GM12878 (cell line): ENCODE results near the gene TULP4. TPM values are rescaled to one million over a fixed set of nuclear protein-coding genes. Genes with fewer than 3 reads are reported as not detected.

ENCODE experiments used
- ATAC-seq: fragments of 200-7000 bp; cut with Tn5 transposase; 3 replicates; pipeline ENCODE4 v1.9.1; 2020; ENCODE audit warnings: mild to moderate bottlenecking, moderate library complexity
- BruUV-seq: library from RNA; stranded (reverse); fragments of 400-500 nt; replicated peaks from 2 replicates; lab custom pipeline; 2021; lab: Mats Ljungman, UMichigan
- CTCF ChIA-PET: fragments of 300-600 bp; sonication (Branson Sonifier 250); formaldehyde crosslinking; extraction: SDS; loops from one replicate; lab custom pipeline; 2021; ENCODE audit warnings: inconsistent platforms; lab: Yijun Ruan, JAX
- POLR2A ChIA-PET: fragments of 350-600 bp; formaldehyde crosslinking; extraction: SDS; loops from one replicate; lab custom pipeline; 2021; ENCODE audit warnings: inconsistent platforms; lab: Charles Lee
- RAD21 ChIA-PET: fragments of 300-600 bp; sonication (Branson Sonifier 250); formaldehyde crosslinking; loops from one replicate; lab custom pipeline; 2023; ENCODE audit warnings: antibody characterized with exemption; ENCODE audit not compliant: unreplicated experiment; lab: Charles Lee
- SMC1A ChIA-PET: fragments of 300-600 bp; sonication (Branson Sonifier 250); formaldehyde crosslinking; loops from one replicate; lab custom pipeline; 2023; ENCODE audit not compliant: unreplicated experiment, uncharacterized antibody; lab: Charles Lee
- DNase-seq: peaks from one replicate; pipeline ENCODE4 v3.0.0-alpha.2; 2011; ENCODE audit warnings: low read depth, low spot score
- FAIRE-seq: peaks from 3 replicates; lab custom pipeline; 2011; peaks lifted over from hg19 to GRCh38; lab: Jason Lieb, UNC
- H2AFZ ChIP-seq: 2 replicates; pipeline ENCODE4 v1.6.0; 2011; ENCODE audit warnings: low read depth, low read length, control low read depth; ENCODE audit not compliant: control insufficient read depth
- H3K27ac ChIP-seq: 2 replicates; pipeline ENCODE4 v1.5.1; 2011; ENCODE audit warnings: control low read depth; ENCODE audit not compliant: control insufficient read depth, insufficient read depth
- H3K27me3 ChIP-seq, 2 experiments: replicated peaks in 1 of 2; 2 replicates each; pipeline versions ENCODE4 v1.6.0 to v1.6.1; 2011; ENCODE audit warnings: low read length in 1 of 2; ENCODE audit not compliant: control insufficient read depth in 2 of 2, insufficient read depth in 2 of 2
- H3K36me3 ChIP-seq, 2 experiments: 2 replicates each; pipeline ENCODE4 v1.5.1; 2011; ENCODE audit warnings: low read length in 1 of 2; ENCODE audit not compliant: control insufficient read depth in 2 of 2, insufficient read depth in 2 of 2
- H3K4me1 ChIP-seq: 2 replicates; pipeline ENCODE4 v1.6.1; 2011; ENCODE audit warnings: mild to moderate bottlenecking, low read length, moderate library complexity, mixed read lengths; ENCODE audit not compliant: control insufficient read depth, insufficient read depth
- H3K4me2 ChIP-seq: 2 replicates; pipeline ENCODE4 v1.6.0; 2011; ENCODE audit warnings: control low read depth; ENCODE audit not compliant: control insufficient read depth, insufficient read depth
- H3K4me3 ChIP-seq: fragments of 200-600 bp; sonication (generic); 2 replicates; pipeline ENCODE4 v1.5.1; 2016
- H3K79me2 ChIP-seq: 2 replicates; pipeline ENCODE4 v1.6.0; 2011; ENCODE audit warnings: low read length; ENCODE audit not compliant: control insufficient read depth, insufficient read depth
- H3K9ac ChIP-seq: 2 replicates; pipeline ENCODE4 v1.8.0; 2011; ENCODE audit warnings: low read length, control low read depth, mixed read lengths; ENCODE audit not compliant: control insufficient read depth, insufficient read depth
- H3K9me3 ChIP-seq: replicated peaks from 3 replicates; pipeline ENCODE4 v1.5.1; 2011; ENCODE audit warnings: mild to moderate bottlenecking, low read length; ENCODE audit not compliant: control insufficient read depth, insufficient read depth
- H4K20me1 ChIP-seq: 2 replicates; pipeline ENCODE4 v1.6.0; 2011; ENCODE audit not compliant: control insufficient read depth, insufficient read depth
- CEBPB ChIP-seq, 2 experiments: fragments of 150-350 bp in 1 of 2; IDR thresholded peaks; 2 replicates each; pipeline ENCODE4 v1.6.1; 2012 to 2014; ENCODE audit warnings: low read depth in 2 of 2, low read length in 2 of 2, borderline replicate concordance in 1 of 2, inconsistent platforms in 1 of 2
- JUNB ChIP-seq: IDR thresholded peaks from 2 replicates; pipeline ENCODE4 v1.6.1; 2016; ENCODE audit warnings: antibody characterized with exemption, mild to moderate bottlenecking
- JUND ChIP-seq: IDR thresholded peaks from 2 replicates; pipeline ENCODE4 v1.6.1; 2012; ENCODE audit warnings: low read depth, mild to moderate bottlenecking, low read length, improper control_type of control experiment, moderate library complexity
- MYB ChIP-seq: fragments of 150-350 bp; IDR thresholded peaks from 2 replicates; pipeline ENCODE4 v1.6.1; 2014; ENCODE audit warnings: mild to moderate bottlenecking, low read depth, low read length, borderline replicate concordance
- NFIC ChIP-seq: IDR thresholded peaks from 2 replicates; pipeline ENCODE4 v1.6.1; 2012; ENCODE audit warnings: low read depth, mild to moderate bottlenecking, inconsistent platforms, low read length, moderate library complexity
- NR2F1 ChIP-seq: fragments of 450-650 bp; conservative IDR thresholded peaks from 2 replicates; pipeline ENCODE4 v1.6.1; 2017; ENCODE audit warnings: mild to moderate bottlenecking
- PAX8 ChIP-seq: fragments of 450-650 bp; IDR thresholded peaks from 2 replicates; pipeline ENCODE4 v1.6.1; 2017; ENCODE audit warnings: mild to moderate bottlenecking, moderate library complexity
- RBBP5 ChIP-seq: fragments of 200-600 bp; sonication (generic); conservative IDR thresholded peaks from 2 replicates; pipeline ENCODE4 v1.6.1; 2016
- RFX5 ChIP-seq: IDR thresholded peaks from 2 replicates; pipeline ENCODE4 v1.6.1; 2011; ENCODE audit warnings: low read depth, low read length, improper control_type of control experiment
- SMARCA5 ChIP-seq: fragments of 450-650 bp; IDR thresholded peaks from 2 replicates; pipeline ENCODE4 v1.6.1; 2017; ENCODE audit warnings: mild to moderate bottlenecking
- SMC3 ChIP-seq: IDR thresholded peaks from 2 replicates; pipeline ENCODE4 v1.6.1; 2011; ENCODE audit warnings: low read length, improper control_type of control experiment, borderline replicate concordance
- WGBS: methylation state at CpG from one replicate; pipeline ENCODE4 v1.1.6; 2016; ENCODE audit warnings: low lambda C conversion rate; ENCODE audit not compliant: insufficient replicate concordance, insufficient coverage; ENCODE audit errors: missing lambda C conversion rate; 5-methylcytosine and 5-hydroxymethylcytosine counted together
- in situ Hi-C: fragments of 300-500 bp; cut with MboI; formaldehyde crosslinking; loops from 9 replicates; pipeline ENCODE4 v1.14.3; 2018; ENCODE audit warnings: mixed read lengths
- intact Hi-C: fragments of 100-400 bp; cut with micrococcal nuclease; formaldehyde crosslinking; loops from one replicate; pipeline ENCODE4 v1.14.2; 2022; ENCODE audit not compliant: unreplicated experiment
- polyA plus RNA-seq, 11 experiments: library from polyadenylated mRNA; depleted of rRNA in 4 of 11; unstranded in 6 of 11; stranded (reverse) in 5 of 11; fragments of >200 nt; fragmentation: Nextera tagmentation in 4 of 11; fragmentation: Illumina TruSeq in 1 of 11; extraction: Ambion mirVana in 4 of 11; extraction: Trizol in 1 of 11; gene quantifications; 1 replicate in 1 of 11; 2 replicates in 10 of 11; pipeline versions ENCODE4 v1.2.1 to v1.2.3, GENCODE V29; 2011 to 2016; ENCODE audit warnings: inconsistent platforms in 2 of 11, missing spikeins in 2 of 11, low read depth in 1 of 11
- total RNA-seq, 4 experiments: library from RNA; depleted of rRNA in 3 of 4; stranded (reverse); fragments of >200 nt in 3 of 4; fragmentation: Illumina TruSeq in 1 of 4; extraction: Trizol in 1 of 4; gene quantifications; 2 replicates each; pipeline versions ENCODE4 v1.2.1 to v1.2.3, GENCODE V29; 2013 to 2021
- TF ChIP-seq, protein P1 (sequence below): IDR thresholded peaks from 2 replicates; pipeline ENCODE4 v1.6.1; 2012; ENCODE audit warnings: low read length, inconsistent platforms
- TF ChIP-seq, protein P2 (sequence below): fragments of 450-650 bp; formaldehyde crosslinking; IDR thresholded peaks from 2 replicates; pipeline ENCODE4 v1.5.0; 2022; ENCODE audit warnings: mild to moderate bottlenecking, missing genetic modification characterization
- TF ChIP-seq, protein P3 (sequence below): fragments of 450-650 bp; IDR thresholded peaks from 2 replicates; pipeline ENCODE4 v1.6.1; 2017; ENCODE audit warnings: antibody characterized with exemption, mild to moderate bottlenecking, moderate library complexity
- TF ChIP-seq, protein P4 (sequence below): fragments of 450-650 bp; IDR thresholded peaks from 2 replicates; pipeline ENCODE4 v1.6.1; 2017; ENCODE audit warnings: low read depth, mild to moderate bottlenecking, moderate library complexity

Gene TULP4
- total and polyA plus RNA-seq, 10 of the 15 experiments (the other 5 are each of a cell fraction or from before 2014, with no cell fraction given): 0.73 to 31.8 (median 14.0) TPM

DNA sequence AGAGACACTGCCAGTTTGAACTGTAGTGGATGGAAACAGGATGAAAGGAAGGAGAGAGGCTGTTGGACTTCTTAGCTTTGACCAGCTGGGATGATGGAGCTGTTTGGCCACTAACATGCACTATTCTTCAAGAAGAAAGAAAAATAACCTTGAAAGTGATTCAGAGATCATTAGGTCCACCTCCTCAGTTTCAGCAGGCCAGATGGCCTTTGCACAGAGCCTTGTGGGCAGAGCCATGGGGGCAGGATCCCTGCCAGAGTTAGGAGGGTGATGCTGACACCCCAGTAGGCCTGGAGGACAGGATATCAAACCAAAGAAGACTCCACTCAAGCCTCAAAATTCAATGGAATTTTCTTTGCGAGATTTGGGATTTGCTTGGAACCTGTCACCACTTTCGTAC is 173.2 kb downstream of the TULP4 start:
- no peak overlapping the region for H3K9ac ChIP-seq
- H3K4me2 ChIP-seq: no peak overlapping the region
- no peak overlapping the region for H2AFZ ChIP-seq
- no TSS peak for BruUV-seq
- intact Hi-C loops (no loop called here), in situ Hi-C loops (no loop called here)
- SMC1A ChIA-PET: no interaction called here
- RAD21 ChIA-PET: no interaction called here
- no peaks in the 10 kb centered on the region for H3K79me2 ChIP-seq
- ATAC-seq (no peak), FAIRE-seq (no peak), DNase-seq (no peak)
- POLR2A ChIA-PET: no interaction called here
- H3K27ac ChIP-seq: no peak overlapping the region
- no peak overlapping the region for H3K4me3 ChIP-seq
- 92% methylated on average over 2 of the region's 2 CpGs for WGBS
- H4K20me1 ChIP-seq: no peaks in the 10 kb centered on the region
- no peaks in the 10 kb centered on the region for H3K9me3 ChIP-seq
- CTCF ChIA-PET: no interaction called here
- no peaks in the 10 kb centered on the region for H3K27me3 ChIP-seq
- peaks cover 9 to 11% of the 10 kb centered on the region in 2 experiments; a peak in 3 of 4 replicates for H3K36me3 ChIP-seq
- no peaks in the 10 kb centered on the region for H3K4me1 ChIP-seq
- TF ChIP-seq NR2F1: no peak
- TF ChIP-seq, protein P1, sequence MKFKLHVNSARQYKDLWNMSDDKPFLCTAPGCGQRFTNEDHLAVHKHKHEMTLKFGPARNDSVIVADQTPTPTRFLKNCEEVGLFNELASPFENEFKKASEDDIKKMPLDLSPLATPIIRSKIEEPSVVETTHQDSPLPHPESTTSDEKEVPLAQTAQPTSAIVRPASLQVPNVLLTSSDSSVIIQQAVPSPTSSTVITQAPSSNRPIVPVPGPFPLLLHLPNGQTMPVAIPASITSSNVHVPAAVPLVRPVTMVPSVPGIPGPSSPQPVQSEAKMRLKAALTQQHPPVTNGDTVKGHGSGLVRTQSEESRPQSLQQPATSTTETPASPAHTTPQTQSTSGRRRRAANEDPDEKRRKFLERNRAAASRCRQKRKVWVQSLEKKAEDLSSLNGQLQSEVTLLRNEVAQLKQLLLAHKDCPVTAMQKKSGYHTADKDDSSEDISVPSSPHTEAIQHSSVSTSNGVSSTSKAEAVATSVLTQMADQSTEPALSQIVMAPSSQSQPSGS: no peak
- no peak for TF ChIP-seq NFIC
- TF ChIP-seq RBBP5: no peak
- TF ChIP-seq SMARCA5: no peak
- TF ChIP-seq, protein P2, sequence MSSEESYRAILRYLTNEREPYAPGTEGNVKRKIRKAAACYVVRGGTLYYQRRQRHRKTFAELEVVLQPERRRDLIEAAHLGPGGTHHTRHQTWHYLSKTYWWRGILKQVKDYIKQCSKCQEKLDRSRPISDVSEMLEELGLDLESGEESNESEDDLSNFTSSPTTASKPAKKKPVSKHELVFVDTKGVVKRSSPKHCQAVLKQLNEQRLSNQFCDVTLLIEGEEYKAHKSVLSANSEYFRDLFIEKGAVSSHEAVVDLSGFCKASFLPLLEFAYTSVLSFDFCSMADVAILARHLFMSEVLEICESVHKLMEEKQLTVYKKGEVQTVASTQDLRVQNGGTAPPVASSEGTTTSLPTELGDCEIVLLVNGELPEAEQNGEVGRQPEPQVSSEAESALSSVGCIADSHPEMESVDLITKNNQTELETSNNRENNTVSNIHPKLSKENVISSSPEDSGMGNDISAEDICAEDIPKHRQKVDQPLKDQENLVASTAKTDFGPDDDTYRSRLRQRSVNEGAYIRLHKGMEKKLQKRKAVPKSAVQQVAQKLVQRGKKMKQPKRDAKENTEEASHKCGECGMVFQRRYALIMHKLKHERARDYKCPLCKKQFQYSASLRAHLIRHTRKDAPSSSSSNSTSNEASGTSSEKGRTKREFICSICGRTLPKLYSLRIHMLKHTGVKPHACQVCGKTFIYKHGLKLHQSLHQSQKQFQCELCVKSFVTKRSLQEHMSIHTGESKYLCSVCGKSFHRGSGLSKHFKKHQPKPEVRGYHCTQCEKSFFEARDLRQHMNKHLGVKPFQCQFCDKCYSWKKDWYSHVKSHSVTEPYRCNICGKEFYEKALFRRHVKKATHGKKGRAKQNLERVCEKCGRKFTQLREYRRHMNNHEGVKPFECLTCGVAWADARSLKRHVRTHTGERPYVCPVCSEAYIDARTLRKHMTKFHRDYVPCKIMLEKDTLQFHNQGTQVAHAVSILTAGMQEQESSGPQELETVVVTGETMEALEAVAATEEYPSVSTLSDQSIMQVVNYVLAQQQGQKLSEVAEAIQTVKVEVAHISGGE (CRISPR knock-in tag): no peak
- TF ChIP-seq, protein P3, sequence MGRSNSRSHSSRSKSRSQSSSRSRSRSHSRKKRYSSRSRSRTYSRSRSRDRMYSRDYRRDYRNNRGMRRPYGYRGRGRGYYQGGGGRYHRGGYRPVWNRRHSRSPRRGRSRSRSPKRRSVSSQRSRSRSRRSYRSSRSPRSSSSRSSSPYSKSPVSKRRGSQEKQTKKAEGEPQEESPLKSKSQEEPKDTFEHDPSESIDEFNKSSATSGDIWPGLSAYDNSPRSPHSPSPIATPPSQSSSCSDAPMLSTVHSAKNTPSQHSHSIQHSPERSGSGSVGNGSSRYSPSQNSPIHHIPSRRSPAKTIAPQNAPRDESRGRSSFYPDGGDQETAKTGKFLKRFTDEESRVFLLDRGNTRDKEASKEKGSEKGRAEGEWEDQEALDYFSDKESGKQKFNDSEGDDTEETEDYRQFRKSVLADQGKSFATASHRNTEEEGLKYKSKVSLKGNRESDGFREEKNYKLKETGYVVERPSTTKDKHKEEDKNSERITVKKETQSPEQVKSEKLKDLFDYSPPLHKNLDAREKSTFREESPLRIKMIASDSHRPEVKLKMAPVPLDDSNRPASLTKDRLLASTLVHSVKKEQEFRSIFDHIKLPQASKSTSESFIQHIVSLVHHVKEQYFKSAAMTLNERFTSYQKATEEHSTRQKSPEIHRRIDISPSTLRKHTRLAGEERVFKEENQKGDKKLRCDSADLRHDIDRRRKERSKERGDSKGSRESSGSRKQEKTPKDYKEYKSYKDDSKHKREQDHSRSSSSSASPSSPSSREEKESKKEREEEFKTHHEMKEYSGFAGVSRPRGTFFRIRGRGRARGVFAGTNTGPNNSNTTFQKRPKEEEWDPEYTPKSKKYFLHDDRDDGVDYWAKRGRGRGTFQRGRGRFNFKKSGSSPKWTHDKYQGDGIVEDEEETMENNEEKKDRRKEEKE: no peak
- TF ChIP-seq JUND: no peak
- no peak for TF ChIP-seq CEBPB (IDR thresholded peaks at IDR 0.05; ENCODE audit: borderline replicate concordance in 1 of 2, low read depth in 2 of 2, low read length in 2 of 2)
- TF ChIP-seq SMC3: no peak
- no peak for TF ChIP-seq RFX5
- TF ChIP-seq MYB: no peak
- TF ChIP-seq, protein P4, sequence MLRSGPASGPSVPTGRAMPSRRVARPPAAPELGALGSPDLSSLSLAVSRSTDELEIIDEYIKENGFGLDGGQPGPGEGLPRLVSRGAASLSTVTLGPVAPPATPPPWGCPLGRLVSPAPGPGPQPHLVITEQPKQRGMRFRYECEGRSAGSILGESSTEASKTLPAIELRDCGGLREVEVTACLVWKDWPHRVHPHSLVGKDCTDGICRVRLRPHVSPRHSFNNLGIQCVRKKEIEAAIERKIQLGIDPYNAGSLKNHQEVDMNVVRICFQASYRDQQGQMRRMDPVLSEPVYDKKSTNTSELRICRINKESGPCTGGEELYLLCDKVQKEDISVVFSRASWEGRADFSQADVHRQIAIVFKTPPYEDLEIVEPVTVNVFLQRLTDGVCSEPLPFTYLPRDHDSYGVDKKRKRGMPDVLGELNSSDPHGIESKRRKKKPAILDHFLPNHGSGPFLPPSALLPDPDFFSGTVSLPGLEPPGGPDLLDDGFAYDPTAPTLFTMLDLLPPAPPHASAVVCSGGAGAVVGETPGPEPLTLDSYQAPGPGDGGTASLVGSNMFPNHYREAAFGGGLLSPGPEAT: no peak
- TF ChIP-seq JUNB: no peak
- TF ChIP-seq PAX8: no peak
